Epithelial cell of proximal tubule (primary cell): Measurements from ENCODE around the gene SPAG4. TPM values are rescaled to one million over a fixed set of nuclear protein-coding genes. Genes with fewer than 3 reads are reported as not detected.

Source experiments
- DNase-seq: peaks from one replicate; pipeline ENCODE4 v3.0.0-alpha.2; 2011; ENCODE audit warnings: low read depth
- H3K4me3 ChIP-seq: 2 replicates; pipeline ENCODE4 v1.5.1; 2011; ENCODE audit warnings: low read depth, mild to moderate bottlenecking, low read length
- total RNA-seq: library from RNA; depleted of rRNA; stranded (reverse); fragments of >200 nt; gene quantifications from 2 replicates; pipeline ENCODE4 v1.2.3, GENCODE V29; 2015
- TF ChIP-seq, protein P1 (sequence below): conservative IDR thresholded peaks from 2 replicates; pipeline ENCODE4 v1.5.1; 2012; ENCODE audit warnings: low read depth, mild to moderate bottlenecking, low read length

The SPAG4 gene
- total RNA-seq, 1 donor from 2014 or later: 15.9 TPM

DNA sequence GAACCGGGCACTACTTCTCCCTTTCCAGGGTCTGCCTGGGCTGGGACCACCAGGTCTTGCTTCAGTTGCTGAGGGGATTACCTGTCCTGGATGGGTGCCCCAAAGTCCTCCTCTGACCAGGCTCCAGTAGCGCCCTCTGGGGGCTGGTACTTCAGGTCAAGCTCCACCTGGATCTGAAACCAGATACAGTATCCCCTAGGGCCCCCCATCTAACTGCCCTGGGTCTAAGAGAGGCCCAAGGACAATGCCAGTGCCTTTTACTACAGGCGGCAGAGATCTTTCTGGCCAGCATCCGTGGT lies 11.2 kb upstream of the SPAG4 start:
- H3K4me3 ChIP-seq: no peak overlapping the region
- TF ChIP-seq, protein P1, sequence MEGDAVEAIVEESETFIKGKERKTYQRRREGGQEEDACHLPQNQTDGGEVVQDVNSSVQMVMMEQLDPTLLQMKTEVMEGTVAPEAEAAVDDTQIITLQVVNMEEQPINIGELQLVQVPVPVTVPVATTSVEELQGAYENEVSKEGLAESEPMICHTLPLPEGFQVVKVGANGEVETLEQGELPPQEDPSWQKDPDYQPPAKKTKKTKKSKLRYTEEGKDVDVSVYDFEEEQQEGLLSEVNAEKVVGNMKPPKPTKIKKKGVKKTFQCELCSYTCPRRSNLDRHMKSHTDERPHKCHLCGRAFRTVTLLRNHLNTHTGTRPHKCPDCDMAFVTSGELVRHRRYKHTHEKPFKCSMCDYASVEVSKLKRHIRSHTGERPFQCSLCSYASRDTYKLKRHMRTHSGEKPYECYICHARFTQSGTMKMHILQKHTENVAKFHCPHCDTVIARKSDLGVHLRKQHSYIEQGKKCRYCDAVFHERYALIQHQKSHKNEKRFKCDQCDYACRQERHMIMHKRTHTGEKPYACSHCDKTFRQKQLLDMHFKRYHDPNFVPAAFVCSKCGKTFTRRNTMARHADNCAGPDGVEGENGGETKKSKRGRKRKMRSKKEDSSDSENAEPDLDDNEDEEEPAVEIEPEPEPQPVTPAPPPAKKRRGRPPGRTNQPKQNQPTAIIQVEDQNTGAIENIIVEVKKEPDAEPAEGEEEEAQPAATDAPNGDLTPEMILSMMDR: peak; percentile 66
- no peak for DNase-seq

DNA sequence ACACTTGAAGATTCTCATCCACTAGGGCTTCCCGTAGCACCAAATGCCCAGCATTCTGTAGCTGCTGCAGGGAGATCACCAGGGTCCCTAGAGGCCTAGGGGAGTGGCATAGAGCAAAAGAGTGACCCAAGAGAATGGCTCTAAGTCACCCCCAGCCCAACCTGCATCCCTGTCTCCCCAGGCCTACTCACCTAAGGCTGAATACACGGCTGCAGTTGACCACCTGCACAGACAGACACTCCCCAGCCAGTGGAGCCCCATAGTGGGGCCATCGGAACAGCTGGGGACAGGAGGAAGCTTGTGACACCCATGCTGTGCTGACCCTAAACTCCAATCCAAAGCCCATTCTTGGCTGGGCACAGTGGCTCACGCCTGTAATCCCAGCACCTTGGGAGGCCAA lies 9.5 kb upstream of the SPAG4 start:
- TF ChIP-seq, protein P1: no peak
- H3K4me3 ChIP-seq: no peak overlapping the region
- DNase-seq: no peak

DNA sequence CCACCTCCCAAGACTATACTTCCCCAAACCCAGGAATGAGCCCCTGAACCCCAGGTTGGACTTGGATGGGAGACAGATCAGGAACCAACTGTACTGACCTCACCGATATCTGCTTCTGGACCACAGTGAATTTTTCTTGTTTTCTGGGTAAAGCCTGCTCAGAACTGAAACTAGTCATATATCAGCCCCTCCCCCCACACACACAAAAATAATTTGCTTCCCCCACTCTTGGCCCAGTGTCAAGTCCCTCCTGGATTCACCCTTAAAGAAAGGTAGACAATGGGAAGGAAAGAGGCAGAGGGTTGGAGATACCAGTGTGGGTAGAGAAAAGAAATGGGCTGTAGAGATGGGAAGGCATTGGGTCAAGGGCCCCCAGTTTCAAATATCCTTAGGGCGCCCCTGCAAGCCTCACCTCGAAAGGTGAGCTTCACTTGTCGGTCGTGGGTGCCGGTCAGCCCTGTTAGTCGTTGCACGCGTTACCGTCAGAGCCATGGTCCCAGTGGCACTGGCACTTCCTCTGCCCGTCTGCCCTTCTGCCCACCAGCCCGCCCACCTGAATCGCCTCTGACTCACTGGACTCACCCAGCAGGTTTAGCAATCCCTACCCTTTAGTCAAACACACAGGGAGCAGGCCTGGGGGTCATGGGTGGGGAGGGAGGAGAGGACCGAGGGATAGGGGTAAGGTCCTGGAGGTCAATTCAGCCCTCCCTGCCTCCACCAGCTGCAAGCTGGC lies 8.5 kb upstream of the SPAG4 start:
- DNase-seq: no peak
- no peak overlapping the region for H3K4me3 ChIP-seq
- TF ChIP-seq, protein P1: no peak

DNA sequence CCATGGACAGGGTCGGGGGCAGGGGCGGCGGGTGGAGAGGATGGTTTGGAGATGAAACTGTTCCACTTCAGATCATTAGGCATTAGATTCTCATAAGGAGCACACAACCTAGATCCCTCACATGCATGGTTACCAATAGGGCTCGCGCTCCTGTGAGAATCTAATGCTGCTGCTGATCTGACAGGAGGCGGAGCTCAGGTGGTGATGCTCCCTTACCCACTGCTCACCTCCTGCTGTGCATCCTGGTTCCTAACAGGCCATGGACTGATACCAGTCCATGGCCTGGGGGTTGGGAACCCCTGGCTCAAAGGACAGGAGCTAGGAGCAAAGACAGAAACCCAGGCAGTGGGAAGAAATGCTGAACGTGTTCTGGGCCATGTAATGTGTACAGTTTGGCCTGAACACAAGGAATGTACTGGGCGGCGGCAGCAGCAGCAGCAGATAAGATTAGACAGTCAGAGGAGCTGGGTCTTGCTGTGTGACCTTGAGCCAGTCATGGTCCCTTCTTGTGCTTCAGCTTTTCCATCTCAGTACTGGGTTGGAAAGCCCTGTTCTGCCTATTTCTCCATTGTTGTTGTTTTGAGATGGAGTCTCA lies 4.7 kb upstream of the SPAG4 start:
- TF ChIP-seq, protein P1: no peak
- no peak overlapping the region for H3K4me3 ChIP-seq
- no peak for DNase-seq

DNA sequence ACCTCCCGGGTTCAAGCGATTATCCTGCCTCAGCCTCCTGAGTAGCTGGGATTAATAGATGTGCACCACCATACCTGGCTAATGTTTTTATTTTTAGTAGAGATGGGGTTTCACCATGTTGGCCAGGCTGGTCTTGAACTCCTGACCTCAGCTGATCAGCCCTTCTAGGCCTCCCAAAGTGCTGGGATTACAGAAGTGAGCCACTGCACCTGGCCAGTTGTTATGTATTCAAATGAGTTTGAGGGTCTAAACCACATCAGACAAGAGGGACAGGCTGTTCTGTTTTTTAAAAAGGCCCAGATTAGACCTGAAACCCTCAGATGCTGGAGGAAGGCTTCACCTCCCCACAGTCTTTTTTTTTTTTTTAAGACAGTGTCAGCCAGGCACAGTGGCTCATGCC lies 4.1 kb upstream of the SPAG4 start:
- DNase-seq: no peak
- TF ChIP-seq, protein P1: no peak
- no peak overlapping the region for H3K4me3 ChIP-seq

DNA sequence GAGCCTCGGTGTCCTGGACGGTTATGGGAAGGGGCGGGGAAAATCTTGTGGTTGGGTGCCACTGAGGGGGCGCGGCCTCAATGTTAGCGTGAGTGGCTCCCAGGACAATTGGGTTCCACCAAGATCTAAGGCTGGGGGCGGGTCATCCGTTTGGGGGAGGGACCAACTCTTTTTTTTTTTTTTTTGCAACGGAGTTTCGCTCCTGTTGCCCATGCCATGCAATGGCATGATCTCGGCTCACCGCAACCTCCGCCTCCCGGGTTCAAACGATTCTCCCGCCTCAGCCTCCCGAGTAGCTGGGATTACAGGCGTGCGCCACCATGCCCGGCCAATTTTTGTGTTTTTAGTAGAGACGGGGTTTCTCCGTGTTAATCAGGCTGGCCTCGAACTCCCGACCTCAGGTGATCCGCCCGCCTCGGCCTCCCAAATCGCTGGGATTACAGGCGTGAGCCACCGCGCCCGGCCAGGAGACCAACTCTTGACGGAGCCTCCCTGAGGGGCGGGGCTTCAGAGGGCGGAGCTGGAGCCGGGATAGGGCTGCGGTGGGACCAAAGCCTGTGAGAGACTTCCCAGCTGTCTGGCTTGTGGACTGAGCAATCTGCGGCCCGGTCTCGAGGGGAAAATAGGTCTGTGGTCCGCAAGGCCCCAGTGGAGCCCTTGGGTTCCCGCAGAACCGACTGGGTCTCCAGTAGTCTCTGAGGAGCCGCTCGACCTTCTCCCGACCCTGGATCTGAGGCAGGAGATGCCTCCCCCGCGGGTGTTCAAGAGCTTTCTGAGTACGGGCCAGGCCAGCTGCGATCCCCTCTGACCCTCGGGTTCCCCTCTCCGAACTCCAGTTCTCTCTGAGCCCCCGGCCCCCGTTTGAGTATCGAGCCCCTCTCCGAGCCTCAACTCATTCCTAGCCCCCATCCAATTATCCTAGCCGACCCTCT lies 1.1 kb downstream of the SPAG4 start:
- DNase-seq: peak; percentile 96
- peak overlapping the region; percentile 75 for H3K4me3 ChIP-seq
- TF ChIP-seq, protein P1: no peak
